ENCODE results near the gene TFCP2. TPM values are rescaled to one million over a fixed set of nuclear protein-coding genes. Genes with fewer than 3 reads are reported as not detected.

TFCP2 gene
- total RNA-seq, 1 donor from 2014 or later: 22.4 TPM

- H3K36me3 Mint-ChIP-seq (ENCODE audit: low read depth, unreplicated experiment): no peaks in the 10 kb centered on the region
- no peak overlapping the region for H2AFZ ChIP-seq (ENCODE audit: low read depth, low read length)
- H3K4me1 ChIP-seq (ENCODE audit: insufficient read depth, low read length): no peaks in the 10 kb centered on the region
- H3K4me3 ChIP-seq (ENCODE audit: insufficient read depth, low read depth, low read length): no peak overlapping the region
- FAIRE-seq (no peak), DNase-seq (ENCODE audit: low read depth) (no peak)
- no peak overlapping the region for H3K4me2 ChIP-seq (ENCODE audit: low read length)
- H3K9me3 ChIP-seq (ENCODE audit: insufficient read depth, low read depth, low read length): no peaks in the 10 kb centered on the region
- H3K79me2 ChIP-seq (ENCODE audit: insufficient read depth, low read length): no peaks in the 10 kb centered on the region
- H3K36me3 ChIP-seq (ENCODE audit: insufficient read depth, low read length): no peaks in the 10 kb centered on the region
- H3K27ac ChIP-seq (ENCODE audit: low read depth, low read length): no peak overlapping the region
- no peak for TF ChIP-seq EZH2 (IDR thresholded peaks at IDR 0.05; ENCODE audit: insufficient read depth, low read length)
- TF ChIP-seq CTCF (IDR thresholded peaks at IDR 0.05; ENCODE audit: insufficient read depth, low read depth, low read length): no peak
- H3K27ac Mint-ChIP-seq (ENCODE audit: unreplicated experiment): no peak overlapping the region
- H3K4me3 Mint-ChIP-seq (ENCODE audit: unreplicated experiment): no peak overlapping the region
- H3K9ac ChIP-seq (ENCODE audit: low read length): no peak overlapping the region
- no peaks in the 10 kb centered on the region for H3K27me3 ChIP-seq (ENCODE audit: insufficient read depth, low read length)
- H4K20me1 ChIP-seq (ENCODE audit: insufficient read depth, low read length): no peaks in the 10 kb centered on the region
- H3K9me3 Mint-ChIP-seq (ENCODE audit: unreplicated experiment): no peaks in the 10 kb centered on the region
- H3K4me1 Mint-ChIP-seq (ENCODE audit: low read depth, unreplicated experiment): no peaks in the 10 kb centered on the region
- H3K27me3 Mint-ChIP-seq (ENCODE audit: low read depth, unreplicated experiment): peaks cover 15% of the 10 kb centered on the region
Measured at GRCh38 chr12:51189790-51190355, 16.9 kb upstream of the TFCP2 start.

- no peaks in the 10 kb centered on the region for H3K4me1 ChIP-seq (ENCODE audit: insufficient read depth, low read length)
- Mint-ChIP-seq H3K4me1 (ENCODE audit: low read depth, unreplicated experiment) (peaks cover 5% of the 10 kb centered on the region), H3K36me3 (ENCODE audit: low read depth, unreplicated experiment) (no peaks in the 10 kb centered on the region), H3K4me3 (ENCODE audit: unreplicated experiment) (no peak overlapping the region), H3K9me3 (ENCODE audit: unreplicated experiment) (no peaks in the 10 kb centered on the region), H3K27ac (ENCODE audit: unreplicated experiment) (no peak overlapping the region), H3K27me3 (ENCODE audit: low read depth, unreplicated experiment) (peaks cover 17% of the 10 kb centered on the region)
- no peak overlapping the region for H3K4me2 ChIP-seq (ENCODE audit: low read length)
- H4K20me1 ChIP-seq (ENCODE audit: insufficient read depth, low read length): no peaks in the 10 kb centered on the region
- H3K36me3 ChIP-seq (ENCODE audit: insufficient read depth, low read length): no peaks in the 10 kb centered on the region
- DNase-seq (ENCODE audit: low read depth) (no peak), FAIRE-seq (no peak)
- H3K4me3 ChIP-seq (ENCODE audit: insufficient read depth, low read depth, low read length): no peak overlapping the region
- TF ChIP-seq EZH2 (IDR thresholded peaks at IDR 0.05; ENCODE audit: insufficient read depth, low read length) (no peak), CTCF (IDR thresholded peaks at IDR 0.05; ENCODE audit: insufficient read depth, low read depth, low read length) (no peak)
- no peak overlapping the region for H3K27ac ChIP-seq (ENCODE audit: low read depth, low read length)
- no peaks in the 10 kb centered on the region for H3K9me3 ChIP-seq (ENCODE audit: insufficient read depth, low read depth, low read length)
- H2AFZ ChIP-seq (ENCODE audit: low read depth, low read length): no peak overlapping the region
- no peaks in the 10 kb centered on the region for H3K79me2 ChIP-seq (ENCODE audit: insufficient read depth, low read length)
- H3K9ac ChIP-seq (ENCODE audit: low read length): no peak overlapping the region
- H3K27me3 ChIP-seq (ENCODE audit: insufficient read depth, low read length): no peaks in the 10 kb centered on the region
Measured at GRCh38 chr12:51188359-51189051, 15.6 kb upstream of the TFCP2 start.

Data from astrocyte (in vitro differentiated cells and primary cell).